Measurements from ENCODE around the gene CYFIP2. TPM values are rescaled to one million over a fixed set of nuclear protein-coding genes. Genes with fewer than 3 reads are reported as not detected.

CYFIP2 gene
- total and polyA plus RNA-seq, 7 donors, result 0.61 to 8.3 (median 4.9) TPM

GRCh38 chr5:157389103-157389502 is 123.2 kb downstream of the CYFIP2 start:
- Histone ChIP-seq H3K27me3 (ENCODE audit: insufficient read depth in 3 of 3, low read length in 2 of 3) (no peaks in the 10 kb centered on the region), H3K36me3 (ENCODE audit: insufficient read depth in 1 of 2, low read depth in 1 of 2) (no peaks in the 10 kb centered on the region), H3K4me3 (no peak overlapping the region), H3K27ac (no peak overlapping the region), H3K9me3 (no peaks in the 10 kb centered on the region), H3K4me1 (peaks cover 20% of the 10 kb centered on the region)
- no peak for DNase-seq
- no peak for TF ChIP-seq CTCF (IDR thresholded peaks at IDR 0.05)
- no peak for ATAC-seq
- intact Hi-C loops (cut with DNase I), result no loop called here
- WGBS, 3 donors, result 97 to 98% (median 97%) methylated on average over 17 of the region's 17 CpGs

- 60 to 76% (median 69%) methylated on average over 5 of the region's 5 CpGs for WGBS, 3 donors
- no peak overlapping the region for H3K27ac ChIP-seq
- H3K4me3 ChIP-seq, result no peak overlapping the region
- H3K4me1 ChIP-seq, result peaks cover 18% of the 10 kb centered on the region
- ATAC-seq, result no peak
- no peak for TF ChIP-seq CTCF (IDR thresholded peaks at IDR 0.05)
- H3K27me3 ChIP-seq (ENCODE audit: insufficient read depth in 3 of 3, low read length in 2 of 3), result no peaks in the 10 kb centered on the region
- intact Hi-C loops (cut with DNase I), result no loop called here
- H3K9me3 ChIP-seq, result no peaks in the 10 kb centered on the region
- H3K36me3 ChIP-seq (ENCODE audit: insufficient read depth in 1 of 2, low read depth in 1 of 2), result no peaks in the 10 kb centered on the region
- DNase-seq, result no peak
Measured at GRCh38 chr5:157390133-157390532, 124.2 kb downstream of the CYFIP2 start.

DNA sequence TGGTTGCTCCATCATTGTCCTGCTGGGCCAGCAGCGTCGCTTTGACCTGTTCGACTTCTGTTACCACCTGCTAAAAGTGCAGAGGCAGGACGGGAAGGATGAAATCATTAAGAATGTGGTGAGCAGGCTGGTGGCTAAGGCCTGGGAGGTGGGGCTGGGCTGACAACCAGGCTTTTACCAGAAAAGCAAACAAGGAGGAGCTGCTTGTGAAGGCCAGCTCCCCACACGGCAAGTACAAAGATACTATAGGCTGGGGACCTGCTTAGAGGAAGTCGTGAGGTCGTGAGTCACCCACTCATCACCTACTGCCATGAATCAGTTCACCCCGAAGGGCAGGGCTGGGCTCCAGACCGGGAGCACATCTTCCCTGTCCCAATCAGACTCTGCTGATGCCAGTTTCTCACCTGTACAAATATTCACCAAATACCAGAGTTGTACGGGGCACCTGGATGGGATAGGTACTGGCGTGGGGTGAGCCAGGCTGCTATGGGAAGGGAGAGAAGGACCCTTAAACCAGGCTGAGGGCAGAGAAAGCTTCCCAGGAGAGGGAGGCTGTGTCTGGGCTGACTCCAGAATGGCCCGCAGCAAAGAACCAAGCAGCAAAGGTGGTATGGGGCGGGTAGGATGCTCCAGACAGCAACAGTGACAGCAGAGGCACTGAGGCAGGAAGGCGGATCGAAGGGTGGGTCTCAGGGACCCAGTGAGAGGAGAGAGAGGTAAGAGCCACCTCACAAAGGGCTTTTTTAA is 124.8 kb downstream of the CYFIP2 start:
- intact Hi-C loops (cut with DNase I), result no loop called here
- Histone ChIP-seq H3K27me3 (ENCODE audit: insufficient read depth in 3 of 3, low read length in 2 of 3) (no peaks in the 10 kb centered on the region), H3K9me3 (no peaks in the 10 kb centered on the region), H3K4me3 (no peak overlapping the region), H3K27ac (no peak overlapping the region), H3K36me3 (ENCODE audit: insufficient read depth in 1 of 2, low read depth in 1 of 2) (no peaks in the 10 kb centered on the region), H3K4me1 (peaks cover 18% of the 10 kb centered on the region)
- ATAC-seq (no peak), DNase-seq (no peak)
- 74 to 80% (median 77%) methylated on average over 15 of the region's 15 CpGs for WGBS, 3 donors
- no peak for TF ChIP-seq CTCF (IDR thresholded peaks at IDR 0.05)

GRCh38 chr5:157398305-157398704 is 132.4 kb downstream of the CYFIP2 start:
- Histone ChIP-seq H3K4me1 (no peaks in the 10 kb centered on the region), H3K27me3 (ENCODE audit: insufficient read depth in 3 of 3, low read length in 2 of 3) (no peaks in the 10 kb centered on the region), H3K36me3 (ENCODE audit: insufficient read depth in 1 of 2, low read depth in 1 of 2) (no peaks in the 10 kb centered on the region), H3K27ac (no peak overlapping the region), H3K9me3 (no peaks in the 10 kb centered on the region), H3K4me3 (no peak overlapping the region)
- ATAC-seq (no peak), DNase-seq (no peak)
- TF ChIP-seq CTCF (IDR thresholded peaks at IDR 0.05), result no peak
- intact Hi-C loops (cut with DNase I), result no loop called here
